Keratinocyte (primary cell): ENCODE measurements around the gene ARHGAP28. TPM values are rescaled to one million over a fixed set of nuclear protein-coding genes. Genes with fewer than 3 reads are reported as not detected.

Source experiments
- DNase-seq: peaks from one replicate; pipeline ENCODE4 v3.0.0-alpha.2; 2011; ENCODE audit warnings: low read depth, missing footprints, low spot score
- FAIRE-seq: peaks from 2 replicates; lab custom pipeline; 2011; peaks lifted over from hg19 to GRCh38; lab: Jason Lieb, UNC
- H2AFZ ChIP-seq: 2 replicates; pipeline ENCODE4 v1.6.0; 2012; ENCODE audit warnings: low read length, control low read depth, inconsistent platforms; ENCODE audit not compliant: control insufficient read depth
- H3K27ac ChIP-seq: 2 replicates; pipeline ENCODE4 v1.5.1; 2011; ENCODE audit warnings: low read length; ENCODE audit not compliant: control insufficient read depth, insufficient read depth
- H3K27me3 ChIP-seq: 3 replicates; pipeline ENCODE4 v1.6.0; 2011; ENCODE audit warnings: low read length; ENCODE audit not compliant: control insufficient read depth, insufficient read depth; ENCODE audit errors: extremely low read depth
- H3K36me3 ChIP-seq, 2 experiments: 2 replicates in 1 of 2; 3 replicates in 1 of 2; pipeline ENCODE4 v1.5.1; 2011; ENCODE audit warnings: low read length in 2 of 2, mild to moderate bottlenecking in 1 of 2; ENCODE audit not compliant: control insufficient read depth in 2 of 2, insufficient read depth in 2 of 2; ENCODE audit errors: extremely low read depth in 1 of 2
- H3K4me1 ChIP-seq: 3 replicates; pipeline ENCODE4 v1.5.1; 2011; ENCODE audit warnings: low read length; ENCODE audit not compliant: control insufficient read depth, insufficient read depth; ENCODE audit errors: extremely low read depth
- H3K4me2 ChIP-seq: 3 replicates; pipeline ENCODE4 v1.6.0; 2011; ENCODE audit warnings: low read depth, low read length; ENCODE audit not compliant: control insufficient read depth, insufficient read depth; ENCODE audit errors: extremely low read depth
- H3K4me3 ChIP-seq, 3 experiments: fragments of 200-600 bp in 1 of 3; sonication (generic) in 1 of 3; 2 replicates in 2 of 3; 3 replicates in 1 of 3; pipeline ENCODE4 v1.5.1; 2011 to 2016; ENCODE audit warnings: low read length in 3 of 3, mild to moderate bottlenecking in 3 of 3, control low read depth in 2 of 3, inconsistent platforms in 1 of 3, low read depth in 1 of 3, mixed read lengths in 1 of 3, mixed run types in 1 of 3, moderate library complexity in 1 of 3; ENCODE audit not compliant: control insufficient read depth in 2 of 3, insufficient read depth in 2 of 3; ENCODE audit errors: extremely low read depth in 1 of 3
- H3K79me2 ChIP-seq: 2 replicates; pipeline ENCODE4 v1.6.0; 2012; ENCODE audit warnings: low read length; ENCODE audit not compliant: control insufficient read depth, insufficient read depth
- H3K9ac ChIP-seq: 3 replicates; pipeline ENCODE4 v1.6.0; 2011; ENCODE audit warnings: low read length; ENCODE audit not compliant: control insufficient read depth, insufficient read depth; ENCODE audit errors: extremely low read depth
- H3K9me1 ChIP-seq: 3 replicates; pipeline ENCODE4 v1.6.0; 2011; ENCODE audit warnings: low read length; ENCODE audit not compliant: control insufficient read depth, insufficient read depth; ENCODE audit errors: extremely low read depth
- H3K9me3 ChIP-seq: 2 replicates; pipeline ENCODE4 v1.5.1; 2012; ENCODE audit warnings: low read depth, low read length; ENCODE audit not compliant: control insufficient read depth
- H4K20me1 ChIP-seq: 3 replicates; pipeline ENCODE4 v1.6.0; 2011; ENCODE audit warnings: low read length; ENCODE audit not compliant: control insufficient read depth, insufficient read depth; ENCODE audit errors: extremely low read depth
- CTCF ChIP-seq, 3 experiments: IDR thresholded peaks in 1 of 3; conservative IDR thresholded peaks in 1 of 3; optimal IDR thresholded peaks in 1 of 3; 2 replicates in 2 of 3; 3 replicates in 1 of 3; pipeline versions ENCODE3 to v1.5.1; 2011; ENCODE audit warnings: low read length in 3 of 3, mild to moderate bottlenecking in 3 of 3, moderate library complexity in 2 of 3, control low read depth in 1 of 3, inconsistent platforms in 1 of 3; ENCODE audit not compliant: insufficient read depth in 2 of 3; ENCODE audit errors: extremely low read depth in 1 of 3
- EZH2 ChIP-seq: IDR thresholded peaks from one replicate; pipeline ENCODE4 v1.6.1; 2012; ENCODE audit warnings: inconsistent platforms, mild to moderate bottlenecking, low read length, moderate library complexity
- dilution Hi-C: fragments of 300-500 bp; cut with MboI; formaldehyde crosslinking; loops from one replicate; pipeline ENCODE4 v1.7.0; 2020; ENCODE audit warnings: low sequenced_read_pairs; ENCODE audit not compliant: extremely low pct_ligation_motif_present
- polyA plus RNA-seq, 5 experiments: library from polyadenylated mRNA; depleted of rRNA in 3 of 5; stranded (reverse) in 3 of 5; stranded (forward) in 1 of 5; unstranded in 1 of 5; fragments of >200 nt; gene quantifications; 1 replicate in 1 of 5; 2 replicates in 3 of 5; 3 replicates in 1 of 5; pipeline versions ENCODE4 v1.2.1 to v1.2.3, GENCODE V29; 2011 to 2012; ENCODE audit warnings: missing spikeins in 2 of 5, low read depth in 1 of 5, low replicate concordance in 1 of 5
- small RNA-seq, 3 experiments: library from RNA; depleted of rRNA; stranded (forward); fragments of <200 nt; gene quantifications; one replicate each; pipeline ENCODE3, GENCODE V24; 2012; ENCODE audit warnings: low read depth in 3 of 3, low replicate concordance in 1 of 3; ENCODE audit not compliant: insufficient read length in 3 of 3

The ARHGAP28 gene
- polyA plus RNA-seq, 1 donor (not counting 4 experiments of a cell fraction or from before 2014, with no cell fraction given): 0.43 TPM

- Histone ChIP-seq H3K27ac (no peak overlapping the region), H2AFZ (no peak overlapping the region), H3K4me3 (no peak overlapping the region), H4K20me1 (no peaks in the 10 kb centered on the region), H3K27me3 (no peaks in the 10 kb centered on the region), H3K9ac (no peak overlapping the region), H3K4me2 (no peak overlapping the region), H3K9me3 (no peaks in the 10 kb centered on the region), H3K36me3 (no peaks in the 10 kb centered on the region), H3K4me1 (peaks cover 14% of the 10 kb centered on the region), H3K9me1 (no peaks in the 10 kb centered on the region), H3K79me2 (no peaks in the 10 kb centered on the region)
- TF ChIP-seq EZH2 (no peak), CTCF (optimal IDR thresholded peaks at IDR 0.05 in 1 of 3, IDR thresholded peaks at IDR 0.05 in 1 of 3, conservative IDR thresholded peaks at IDR 0.05 in 1 of 3; ENCODE audit: extremely low read depth in 1 of 3, insufficient read depth in 2 of 3, low read length in 3 of 3) (no peak)
- no peak for FAIRE-seq
- no peak for DNase-seq
- dilution Hi-C loops: no loop called here
Measured at GRCh38 chr18:6962571-6963451, 233.3 kb downstream of the ARHGAP28 start.

GRCh38 chr18:6963452-6964097 lies 234.1 kb downstream of the ARHGAP28 start:
- no peak overlapping the region for H3K27ac ChIP-seq
- no peak for FAIRE-seq
- H3K4me3 ChIP-seq: no peak overlapping the region
- no peaks in the 10 kb centered on the region for H3K79me2 ChIP-seq
- H4K20me1 ChIP-seq: no peaks in the 10 kb centered on the region
- no peaks in the 10 kb centered on the region for H3K36me3 ChIP-seq
- no peak overlapping the region for H3K9ac ChIP-seq
- H2AFZ ChIP-seq: no peak overlapping the region
- H3K9me3 ChIP-seq: no peaks in the 10 kb centered on the region
- no peak overlapping the region for H3K4me2 ChIP-seq
- H3K4me1 ChIP-seq: peaks cover 14% of the 10 kb centered on the region
- H3K27me3 ChIP-seq: no peaks in the 10 kb centered on the region
- no peak for DNase-seq
- H3K9me1 ChIP-seq: no peaks in the 10 kb centered on the region
- dilution Hi-C loops: no loop called here
- no peak for TF ChIP-seq EZH2
- no peak for TF ChIP-seq CTCF (optimal IDR thresholded peaks at IDR 0.05 in 1 of 3, IDR thresholded peaks at IDR 0.05 in 1 of 3, conservative IDR thresholded peaks at IDR 0.05 in 1 of 3; ENCODE audit: extremely low read depth in 1 of 3, insufficient read depth in 2 of 3, low read length in 3 of 3)

Small RNA genes within 50 kb of the gene (small RNA-seq; reads per million reads assigned to genes)
- 0 reads per million in 3 experiments for gene RNU6-916P
